Hepatocyte (in vitro differentiated cells): ENCODE results near the gene FLT1.

Experiments
- EZH2 ChIP-seq: fragments of 200-600 bp; sonication (generic); IDR thresholded peaks from 2 replicates; pipeline ENCODE4 v1.6.1; 2016; ENCODE audit warnings: antibody characterized with exemption, mild to moderate bottlenecking, borderline replicate concordance
- TF ChIP-seq, protein P1 (sequence below): fragments of 200-600 bp; sonication (generic); IDR thresholded peaks from 2 replicates; pipeline ENCODE4 v1.5.1; 2016; ENCODE audit warnings: antibody characterized with exemption, mild to moderate bottlenecking; ENCODE audit not compliant: poor library complexity

- TF ChIP-seq, protein P1, sequence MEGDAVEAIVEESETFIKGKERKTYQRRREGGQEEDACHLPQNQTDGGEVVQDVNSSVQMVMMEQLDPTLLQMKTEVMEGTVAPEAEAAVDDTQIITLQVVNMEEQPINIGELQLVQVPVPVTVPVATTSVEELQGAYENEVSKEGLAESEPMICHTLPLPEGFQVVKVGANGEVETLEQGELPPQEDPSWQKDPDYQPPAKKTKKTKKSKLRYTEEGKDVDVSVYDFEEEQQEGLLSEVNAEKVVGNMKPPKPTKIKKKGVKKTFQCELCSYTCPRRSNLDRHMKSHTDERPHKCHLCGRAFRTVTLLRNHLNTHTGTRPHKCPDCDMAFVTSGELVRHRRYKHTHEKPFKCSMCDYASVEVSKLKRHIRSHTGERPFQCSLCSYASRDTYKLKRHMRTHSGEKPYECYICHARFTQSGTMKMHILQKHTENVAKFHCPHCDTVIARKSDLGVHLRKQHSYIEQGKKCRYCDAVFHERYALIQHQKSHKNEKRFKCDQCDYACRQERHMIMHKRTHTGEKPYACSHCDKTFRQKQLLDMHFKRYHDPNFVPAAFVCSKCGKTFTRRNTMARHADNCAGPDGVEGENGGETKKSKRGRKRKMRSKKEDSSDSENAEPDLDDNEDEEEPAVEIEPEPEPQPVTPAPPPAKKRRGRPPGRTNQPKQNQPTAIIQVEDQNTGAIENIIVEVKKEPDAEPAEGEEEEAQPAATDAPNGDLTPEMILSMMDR: no peak
- no peak for TF ChIP-seq EZH2
These were observed 44.8 kb upstream of the FLT1 start for GRCh38 chr13:28539625-28540286.
